H1 (cell line): Measurements from ENCODE around the gene ATP5ME. TPM values are rescaled to one million over a fixed set of nuclear protein-coding genes. Genes with fewer than 3 reads are reported as not detected.
"Not testable (repeated sequence)": the region's sequence is repeated elsewhere in the genome, so short reads cannot be mapped to it uniquely, and the experiment has no call there.

Source experiments
- CTCF ChIA-PET: fragments of 300-600 bp; sonication (Branson Sonifier 250); formaldehyde crosslinking; loops from one replicate; lab custom pipeline; 2021; ENCODE audit not compliant: partially characterized antibody; lab: Charles Lee
- POLR2A ChIA-PET: fragments of 300-600 bp; sonication (Branson Sonifier 250); formaldehyde crosslinking; loops from one replicate; lab custom pipeline; 2021; ENCODE audit warnings: inconsistent platforms; ENCODE audit not compliant: partially characterized antibody; lab: Charles Lee
- DNase-seq, 2 experiments: peaks; one replicate each; pipeline versions ENCODE4 v3.0.0 to v3.0.0-alpha.2; 2010 to 2022; ENCODE audit warnings: low spot score in 2 of 2, low read depth in 1 of 2, mixed read lengths in 1 of 2
- FAIRE-seq: peaks from 2 replicates; lab custom pipeline; 2011; peaks lifted over from hg19 to GRCh38; lab: Jason Lieb, UNC
- H2AFZ ChIP-seq: 2 replicates; pipeline ENCODE4 v1.8.1; 2012; ENCODE audit warnings: low read length, inconsistent platforms
- H2AK5ac ChIP-seq: 2 replicates; pipeline ENCODE4 v1.6.1; 2013; ENCODE audit warnings: low read depth, low read length
- H2BK120ac ChIP-seq: replicated peaks from 2 replicates; pipeline ENCODE3; 2013; ENCODE audit warnings: low read depth, low read length, inconsistent platforms
- H2BK12ac ChIP-seq: 2 replicates; pipeline ENCODE4 v1.6.1; 2013; ENCODE audit warnings: low read depth, low read length
- H2BK15ac ChIP-seq: 2 replicates; pipeline ENCODE4 v1.6.1; 2013; ENCODE audit warnings: low read length
- H2BK20ac ChIP-seq: 2 replicates; pipeline ENCODE4 v1.6.1; 2013; ENCODE audit warnings: low read length
- H2BK5ac ChIP-seq: 2 replicates; pipeline ENCODE4 v1.6.1; 2013; ENCODE audit warnings: low read depth, low read length
- H3K14ac ChIP-seq: 2 replicates; pipeline ENCODE4 v1.6.1; 2013; ENCODE audit warnings: inconsistent platforms; ENCODE audit not compliant: insufficient read length
- H3K18ac ChIP-seq: 2 replicates; pipeline ENCODE4 v1.6.1; 2013; ENCODE audit warnings: low read length; ENCODE audit errors: extremely low read depth
- H3K23ac ChIP-seq: 2 replicates; pipeline ENCODE4 v1.6.1; 2013; ENCODE audit warnings: inconsistent platforms; ENCODE audit not compliant: insufficient read length
- H3K23me2 ChIP-seq: 2 replicates; pipeline ENCODE4 v1.6.1; 2013; ENCODE audit warnings: low read depth, low read length
- H3K27ac ChIP-seq: 2 replicates; pipeline ENCODE4 v1.6.1; 2011; ENCODE audit warnings: low read depth, low read length, inconsistent platforms
- H3K27me3 ChIP-seq, 4 experiments: replicated peaks in 1 of 4; 1 replicate in 1 of 4; 2 replicates in 3 of 4; pipeline versions ENCODE4 v1.6.1 to v1.8.1; 2011 to 2013; ENCODE audit warnings: low read length in 3 of 4, mild to moderate bottlenecking in 3 of 4, inconsistent platforms in 2 of 4, mixed read lengths in 2 of 4, moderate library complexity in 1 of 4; ENCODE audit not compliant: control insufficient read depth in 3 of 4, insufficient read depth in 3 of 4; ENCODE audit errors: extremely low read depth in 1 of 4
- H3K36me3 ChIP-seq, 4 experiments: 2 replicates each; pipeline versions ENCODE4 v1.6.1 to v1.8.1; 2011 to 2013; ENCODE audit warnings: mild to moderate bottlenecking in 4 of 4, low read length in 3 of 4, moderate library complexity in 2 of 4, control low read depth in 1 of 4, inconsistent platforms in 1 of 4; ENCODE audit not compliant: insufficient read depth in 4 of 4, control insufficient read depth in 2 of 4
- H3K4ac ChIP-seq: replicated peaks from 2 replicates; pipeline ENCODE3; 2013; ENCODE audit warnings: low read length, low read depth, mixed read lengths, inconsistent platforms; ENCODE audit not compliant: insufficient read length
- H3K4me1 ChIP-seq, 4 experiments: replicated peaks in 1 of 4; 1 replicate in 1 of 4; 2 replicates in 3 of 4; pipeline versions ENCODE4 v1.6.1 to v1.8.1; 2011 to 2013; ENCODE audit warnings: low read length in 3 of 4, inconsistent platforms in 2 of 4, mixed read lengths in 1 of 4; ENCODE audit not compliant: insufficient read depth in 4 of 4, control insufficient read depth in 3 of 4
- H3K4me2 ChIP-seq, 2 experiments: 2 replicates each; pipeline versions ENCODE4 v1.6.1 to v1.8.1; 2011 to 2013; ENCODE audit warnings: low read depth in 2 of 2, low read length in 2 of 2, control low read depth in 1 of 2, inconsistent platforms in 1 of 2, mild to moderate bottlenecking in 1 of 2; ENCODE audit not compliant: insufficient read depth in 1 of 2
- H3K4me3 ChIP-seq, 4 experiments: fragments of 200-600, 300-600 bp in 1 of 4; sonication (generic), shearing (Covaris generic), sonication (Bioruptor Twin) in 1 of 4; 2 replicates each; pipeline versions ENCODE4 v1.5.1 to v1.8.1; 2011 to 2016; ENCODE audit warnings: low read length in 4 of 4, low read depth in 3 of 4, control low read depth in 2 of 4, inconsistent platforms in 2 of 4, mild to moderate bottlenecking in 2 of 4, mixed read lengths in 1 of 4, moderate library complexity in 1 of 4; ENCODE audit not compliant: insufficient read depth in 2 of 4; ENCODE audit errors: extremely low read depth in 1 of 4
- H3K56ac ChIP-seq: replicated peaks from 2 replicates; pipeline ENCODE3; 2013; ENCODE audit warnings: low read depth, mild to moderate bottlenecking, mixed read lengths, low read length, inconsistent platforms; ENCODE audit not compliant: insufficient read length
- H3K79me1 ChIP-seq: 2 replicates; pipeline ENCODE4 v1.6.1; 2013; ENCODE audit warnings: low read depth, low read length, control low read depth
- H3K79me2 ChIP-seq, 2 experiments: 2 replicates each; pipeline versions ENCODE4 v1.6.1 to v1.8.1; 2012 to 2013; ENCODE audit warnings: low read length in 2 of 2, mild to moderate bottlenecking in 2 of 2, inconsistent platforms in 1 of 2; ENCODE audit not compliant: insufficient read depth in 2 of 2, control insufficient read depth in 1 of 2
- H3K9ac ChIP-seq, 4 experiments: replicated peaks in 1 of 4; 1 replicate in 1 of 4; 2 replicates in 3 of 4; pipeline versions ENCODE4 v1.6.1 to v1.8.1; 2011 to 2013; ENCODE audit warnings: low read depth in 3 of 4, low read length in 3 of 4, control low read depth in 2 of 4, mild to moderate bottlenecking in 2 of 4, moderate library complexity in 2 of 4, inconsistent platforms in 1 of 4; ENCODE audit errors: extremely low read depth in 1 of 4
- H3K9me3 ChIP-seq, 2 experiments: 2 replicates each; pipeline versions ENCODE4 v1.6.1 to v1.8.1; 2012 to 2013; ENCODE audit warnings: mild to moderate bottlenecking in 2 of 2, moderate library complexity in 2 of 2, control low read depth in 1 of 2, inconsistent platforms in 1 of 2, low read depth in 1 of 2, low read length in 1 of 2, mixed read lengths in 1 of 2; ENCODE audit not compliant: insufficient read depth in 2 of 2
- H4K20me1 ChIP-seq, 2 experiments: replicated peaks in 1 of 2; 2 replicates each; pipeline versions ENCODE3 to v1.8.1; 2011 to 2013; ENCODE audit warnings: inconsistent platforms in 2 of 2, low read length in 2 of 2, mild to moderate bottlenecking in 1 of 2; ENCODE audit not compliant: insufficient read depth in 2 of 2, control insufficient read depth in 1 of 2
- H4K5ac ChIP-seq: 2 replicates; pipeline ENCODE4 v1.6.1; 2013; ENCODE audit warnings: low read length, low read depth, mixed read lengths, inconsistent platforms; ENCODE audit not compliant: insufficient read length
- H4K8ac ChIP-seq: 2 replicates; pipeline ENCODE4 v1.8.0; 2013; ENCODE audit warnings: mild to moderate bottlenecking, moderate library complexity, low read length, inconsistent platforms; ENCODE audit not compliant: insufficient read depth; ENCODE audit errors: extremely low read depth
- H4K91ac ChIP-seq: replicated peaks from 2 replicates; pipeline ENCODE3; 2013; ENCODE audit warnings: low read length, mixed read lengths, inconsistent platforms; ENCODE audit not compliant: insufficient read length
- TAF7 ChIP-seq: optimal IDR thresholded peaks from 2 replicates; pipeline ENCODE3; 2011; ENCODE audit warnings: low read depth, mild to moderate bottlenecking, inconsistent platforms, low read length, moderate library complexity, borderline replicate concordance
- WGBS, 2 experiments: shearing (Covaris generic) in 1 of 2; methylation state at CpG; one replicate each; pipeline versions ENCODE4 v1.1.6 to v1.1.7; 2013 to 2015; ENCODE audit warnings: low lambda C conversion rate in 2 of 2, mixed read lengths in 2 of 2, inconsistent platforms in 1 of 2, low coverage in 1 of 2, missing lambda C conversion rate in 1 of 2; ENCODE audit not compliant: insufficient replicate concordance in 2 of 2, insufficient coverage in 1 of 2, insufficient read length in 1 of 2; ENCODE audit errors: extremely low coverage in 1 of 2, missing lambda C conversion rate in 1 of 2; 5-methylcytosine and 5-hydroxymethylcytosine counted together
- polyA plus RNA-seq, 7 experiments: library from polyadenylated mRNA; depleted of rRNA in 3 of 7; stranded (reverse) in 5 of 7; unstranded in 2 of 7; fragments of >200 nt in 5 of 7; fragments of 200-250 nt in 2 of 7; gene quantifications; 1 replicate in 5 of 7; 2 replicates in 1 of 7; 4 replicates in 1 of 7; pipeline versions ENCODE4 v1.2.1 to v1.2.3, GENCODE V29; 2011 to 2013; ENCODE audit warnings: missing spikeins in 2 of 7, mixed read lengths in 2 of 7
- total RNA-seq: library from RNA; stranded (reverse); fragmentation: NEBNext Ultra II Directional; extraction: Animal tissue kit (Norgen Biotek cat#: 25700); gene quantifications from 2 replicates; pipeline ENCODE4 v1.2.1, GENCODE V29; 2021

ATP5ME gene
- total and polyA plus RNA-seq, 2 of the 8 experiments (the other 6 are each of a cell fraction or from before 2014, with no cell fraction given) = 375 to 450 TPM

DNA sequence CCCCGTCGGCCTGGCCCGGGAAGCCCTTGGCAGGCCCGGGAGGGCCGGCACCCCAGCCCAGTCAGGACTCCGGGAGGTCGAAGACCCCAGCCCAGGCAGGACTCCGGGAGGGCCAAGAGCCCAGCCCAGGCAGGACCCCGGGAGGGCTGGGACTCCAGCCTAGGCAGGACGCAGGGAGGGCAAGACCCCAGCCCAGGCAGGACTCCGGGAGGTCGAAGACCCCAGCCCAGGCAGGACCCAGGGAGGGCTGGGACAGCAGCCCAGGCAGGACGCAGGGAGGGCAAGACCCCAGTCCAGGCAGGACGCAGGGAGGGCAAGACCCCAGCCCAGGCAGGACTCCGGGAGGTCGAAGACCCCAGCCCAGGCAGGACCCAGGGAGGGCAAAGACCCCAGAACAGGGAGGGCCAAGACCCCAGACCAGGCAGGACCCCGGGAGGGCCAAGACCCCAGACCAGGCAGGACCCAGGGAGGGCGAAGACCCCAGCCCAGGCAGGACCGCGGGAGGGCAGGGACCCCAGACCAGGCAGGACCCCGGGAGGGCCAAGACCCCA is 32.1 kb upstream of the ATP5ME start:
- H2AK5ac ChIP-seq, H3K4me1 ChIP-seq, H3K27me3 ChIP-seq, H3K23ac ChIP-seq, POLR2A ChIA-PET, H3K9me3 ChIP-seq, H3K36me3 ChIP-seq, H2BK12ac ChIP-seq, DNase-seq, H3K14ac ChIP-seq, H2BK15ac ChIP-seq, H2BK120ac ChIP-seq, H4K5ac ChIP-seq, FAIRE-seq, H2AFZ ChIP-seq, H2BK20ac ChIP-seq, CTCF ChIA-PET: not testable (repeated sequence)
- peak; percentile 39 for TF ChIP-seq TAF7
- Histone ChIP-seq H4K91ac (peak overlapping the region; percentile 54), H3K18ac (peak overlapping the region; percentile 71), H3K56ac (peak overlapping the region; percentile 90), H3K9ac (peak overlapping the region; percentile 91 to 100 (median 94)), H2BK5ac (peak overlapping the region; percentile 35; the same call in 1 of the 2 replicates), H4K8ac (peak overlapping the region; percentile 92), H3K79me1 (peaks cover 22% of the 10 kb centered on the region), H3K4me2 (peak overlapping the region; percentile 68 to 96), H3K4me3 (peak overlapping the region; percentile 84 to 98 (median 90)), H3K79me2 (peaks cover 9 to 45% of the 10 kb centered on the region in 2 experiments), H3K27ac (peak overlapping the region; percentile 91), H3K4ac (peak overlapping the region; percentile 69), H4K20me1 (peaks cover 10 to 28% of the 10 kb centered on the region in 2 experiments), H3K23me2 (peaks cover 12% of the 10 kb centered on the region; the same call in 1 of the 2 replicates)
- 16% methylated on average over 20 of the region's 21 CpGs; no CpG with 5 or more reads in 1 of the 2 experiments for WGBS, 2 experiments
